GM19099 (cell line): ENCODE data around the gene ADGRD1.

Experiments used
- POLR2A ChIP-seq: IDR thresholded peaks from 3 replicates; pipeline ENCODE4 v1.6.1; 2011; ENCODE audit warnings: low read depth; ENCODE audit not compliant: insufficient read length; ENCODE audit errors: extremely low read depth

The ADGRD1 gene

DNA sequence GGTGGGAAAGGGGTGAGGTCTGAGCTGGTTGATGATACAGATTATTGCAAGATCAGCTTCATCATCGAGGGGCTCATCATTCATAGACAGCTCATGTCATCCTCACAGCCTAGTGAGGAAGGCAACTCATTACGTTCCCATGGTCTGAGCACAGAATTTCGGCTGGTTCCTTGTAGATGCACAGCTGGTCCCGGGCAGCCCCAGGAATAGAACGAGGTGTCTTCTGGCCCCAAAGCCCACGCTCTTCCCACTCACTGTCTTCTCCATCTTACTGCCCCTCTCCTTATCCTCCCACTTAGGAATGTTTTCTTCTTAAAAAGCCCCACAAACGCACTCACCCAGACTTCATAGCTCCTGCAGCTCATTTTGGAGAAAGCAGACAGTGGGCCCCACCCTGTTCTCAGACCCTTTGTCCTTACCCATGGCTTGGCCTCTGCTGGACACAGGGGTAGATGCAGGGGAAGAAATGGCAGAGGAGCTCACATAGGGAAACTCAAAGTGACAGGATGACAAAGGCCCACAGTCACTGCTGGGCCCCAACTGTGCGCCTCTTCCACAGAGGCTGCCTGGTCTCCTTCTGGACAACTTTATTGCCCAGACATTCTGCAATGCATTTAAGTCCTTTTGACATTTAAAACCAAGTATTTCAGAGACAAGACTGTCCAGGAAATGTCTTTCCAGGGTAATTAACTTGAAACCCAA, 162.2 kb downstream of the ADGRD1 start:
- TF ChIP-seq POLR2A, result no peak

- no peak for TF ChIP-seq POLR2A
Observed at GRCh38 chr12:131116468-131117117, 162.9 kb downstream of the ADGRD1 start.

DNA sequence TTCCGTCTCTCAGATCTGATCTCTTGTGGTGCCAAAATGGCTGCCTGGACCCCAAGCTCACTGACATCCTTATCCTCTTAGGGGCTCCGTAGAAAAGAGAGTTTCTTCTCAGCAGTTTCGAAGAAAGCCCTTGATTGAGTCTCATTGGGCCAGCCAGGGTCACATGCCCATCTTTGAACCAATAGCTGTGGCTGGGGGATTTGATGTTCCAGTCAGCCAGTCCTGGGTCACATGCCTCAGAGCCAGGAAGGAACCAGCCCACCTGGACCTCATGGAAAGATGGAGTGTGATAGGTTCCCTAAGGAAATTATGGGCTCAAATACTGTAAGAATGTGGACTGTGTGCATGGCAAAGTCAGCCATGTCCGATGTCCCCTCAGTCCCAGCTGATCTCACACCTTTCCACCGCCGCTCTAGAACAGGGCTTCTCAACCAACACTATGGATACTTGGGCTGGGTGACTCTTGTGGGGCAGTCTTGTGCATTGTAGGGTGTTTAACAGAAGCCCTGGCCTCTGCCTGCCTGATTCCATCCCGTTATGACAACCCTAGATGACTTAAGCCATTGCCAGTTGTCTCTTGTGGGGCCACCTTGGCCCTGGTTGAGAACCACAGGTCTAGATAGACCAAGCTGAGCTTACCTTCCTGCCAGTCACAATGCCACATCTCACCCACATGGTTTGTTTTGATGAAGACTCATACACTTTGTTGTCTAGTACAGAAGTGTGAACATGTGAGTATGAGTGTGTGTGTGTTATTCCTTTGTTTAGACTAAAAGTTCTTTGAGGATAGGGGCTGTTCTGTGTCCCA, 163.9 kb downstream of the ADGRD1 start:
- no peak for TF ChIP-seq POLR2A

GRCh38 chr12:131118371-131118770, 164.7 kb downstream of the ADGRD1 start:
- TF ChIP-seq POLR2A, result no peak

- no peak for TF ChIP-seq POLR2A
Observed at GRCh38 chr12:131119936-131120335, 166.2 kb downstream of the ADGRD1 start.

GRCh38 chr12:131120831-131121271, 167.1 kb downstream of the ADGRD1 start:
- TF ChIP-seq POLR2A, result no peak

DNA sequence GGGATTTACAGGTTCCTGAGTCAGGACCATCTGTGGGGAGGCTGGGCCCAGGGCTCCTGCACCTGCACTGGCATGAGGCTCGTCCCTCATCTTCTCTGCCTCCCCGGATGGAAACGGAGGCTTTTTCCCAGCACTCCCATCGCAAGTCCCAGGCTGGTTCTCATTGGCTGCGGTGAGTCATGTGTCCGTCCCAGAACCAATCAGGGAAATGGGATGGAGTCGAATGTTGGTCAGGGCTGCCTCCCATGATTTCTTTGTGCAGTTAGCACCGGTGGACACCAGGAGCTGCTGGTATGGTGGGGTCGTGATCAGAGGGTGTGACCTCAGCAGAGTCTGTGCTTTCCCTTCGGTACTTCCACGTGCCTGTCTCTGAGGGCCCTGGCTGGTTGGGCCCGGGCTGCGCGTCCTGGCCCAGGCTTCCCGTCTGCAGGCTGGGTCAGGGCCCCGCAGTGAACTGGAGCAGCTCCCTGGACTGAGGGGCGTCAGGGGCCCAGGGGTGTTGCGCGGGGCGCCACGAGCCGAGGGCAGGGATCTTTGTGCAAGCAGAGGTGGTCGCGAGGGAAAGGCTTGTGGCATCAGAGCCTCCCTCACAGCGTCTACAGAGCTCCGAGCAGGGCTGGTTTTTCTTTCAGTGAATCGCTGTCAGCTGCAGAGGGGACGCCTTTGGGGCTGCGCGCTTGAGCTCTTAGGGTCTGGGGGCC, 168.1 kb downstream of the ADGRD1 start:
- no peak for TF ChIP-seq POLR2A

DNA sequence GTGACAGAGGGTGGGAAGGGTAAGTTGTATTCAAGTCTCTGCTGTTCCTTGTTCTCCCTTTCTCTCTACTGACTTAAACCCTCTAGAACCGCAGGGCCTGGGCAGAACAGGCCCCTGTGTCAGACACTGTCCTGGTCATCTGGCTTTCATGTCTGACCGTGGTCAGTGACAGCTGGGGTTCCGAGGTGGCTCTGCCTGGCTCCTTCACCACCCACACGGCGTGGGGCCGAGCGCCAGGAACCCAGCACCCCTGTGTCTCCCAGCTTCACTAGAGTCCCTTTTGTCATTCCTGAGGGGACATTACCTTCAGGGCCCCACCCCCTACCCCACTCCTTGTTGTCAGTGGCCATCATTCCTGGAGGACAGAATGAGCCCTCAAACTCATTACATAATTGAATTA, 168.9 kb downstream of the ADGRD1 start:
- no peak for TF ChIP-seq POLR2A

DNA sequence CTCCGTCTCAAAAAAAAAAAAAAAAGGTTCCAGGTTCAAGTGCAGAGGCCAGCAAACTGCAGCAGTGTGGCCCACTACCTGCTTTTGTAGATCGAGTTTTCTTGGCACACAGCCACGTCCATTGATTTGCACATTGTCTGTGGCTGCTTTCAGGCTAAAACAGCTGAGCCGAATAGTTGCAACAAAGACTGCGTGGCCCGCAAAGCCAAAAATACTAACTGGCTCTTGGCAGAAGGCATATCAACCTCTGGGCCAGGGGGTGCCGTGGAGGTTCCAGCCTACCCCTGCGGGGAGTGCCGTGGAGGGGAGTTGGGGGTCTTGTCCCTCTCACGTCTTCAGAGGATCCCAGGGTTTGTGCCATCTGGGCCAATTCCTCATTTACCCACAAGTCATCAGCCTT, 170.1 kb downstream of the ADGRD1 start:
- TF ChIP-seq POLR2A, result no peak

DNA sequence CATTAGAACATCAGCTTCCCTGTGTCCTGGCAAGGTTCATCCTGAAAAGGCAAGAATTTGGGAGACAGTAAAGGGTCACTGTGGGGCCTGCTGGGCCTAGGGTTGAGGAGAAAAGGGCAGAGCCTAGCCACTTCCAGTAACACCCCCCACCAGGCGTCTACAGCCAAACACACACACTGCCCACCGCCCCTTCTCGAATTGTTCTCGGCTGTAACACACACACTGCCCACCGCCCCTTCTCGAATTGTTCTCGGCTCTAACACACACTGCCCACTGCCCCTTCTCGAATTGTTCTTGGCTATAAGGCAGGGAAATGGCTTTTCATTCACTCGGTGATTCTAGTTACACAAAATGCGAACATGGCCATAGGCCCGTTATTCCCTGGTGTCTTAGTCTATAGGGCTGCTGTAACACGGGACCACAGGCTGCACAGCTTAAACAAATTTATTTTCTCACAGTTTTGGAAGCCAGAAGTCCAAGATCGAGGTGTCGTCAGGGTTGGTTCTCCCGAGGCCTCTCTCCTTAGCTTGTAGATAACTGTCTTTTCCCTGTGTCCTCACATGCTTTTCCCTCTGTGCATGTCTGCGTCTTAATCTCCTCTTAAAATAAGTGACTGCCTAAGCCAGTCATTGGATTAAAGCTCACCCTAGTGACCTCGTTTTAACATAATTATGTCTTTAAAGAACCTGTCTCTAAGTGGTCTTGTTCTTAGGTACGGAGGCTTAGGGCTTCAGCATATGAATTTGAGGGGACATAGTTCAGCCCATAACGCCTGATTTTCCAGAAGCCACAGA, 171.0 kb downstream of the ADGRD1 start:
- no peak for TF ChIP-seq POLR2A

GRCh38 chr12:131126662-131127173, 173.0 kb downstream of the ADGRD1 start:
- TF ChIP-seq POLR2A, result no peak

DNA sequence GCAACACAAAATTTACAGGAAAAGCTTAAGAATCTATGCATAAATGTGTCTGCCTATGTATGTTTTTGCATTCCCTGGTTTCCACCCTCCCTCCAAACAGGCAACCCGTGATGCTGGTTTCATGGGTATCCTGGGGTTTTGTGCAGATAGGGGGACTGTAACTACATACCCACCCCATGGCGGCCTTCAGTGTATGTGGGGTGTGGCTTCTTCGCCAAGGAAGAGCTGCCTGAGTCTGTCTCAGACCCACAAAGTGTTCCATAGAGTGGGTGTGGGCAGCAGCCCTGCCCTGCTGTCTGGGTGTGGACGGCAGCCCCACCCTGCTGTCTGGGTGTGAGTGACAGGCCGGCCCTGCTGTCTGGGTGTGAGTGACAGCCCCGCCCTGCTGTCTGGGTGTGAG, 174.8 kb downstream of the ADGRD1 start:
- TF ChIP-seq POLR2A, result no peak

- TF ChIP-seq POLR2A, result no peak
Observed at GRCh38 chr12:131129839-131130238, 176.1 kb downstream of the ADGRD1 start.

DNA sequence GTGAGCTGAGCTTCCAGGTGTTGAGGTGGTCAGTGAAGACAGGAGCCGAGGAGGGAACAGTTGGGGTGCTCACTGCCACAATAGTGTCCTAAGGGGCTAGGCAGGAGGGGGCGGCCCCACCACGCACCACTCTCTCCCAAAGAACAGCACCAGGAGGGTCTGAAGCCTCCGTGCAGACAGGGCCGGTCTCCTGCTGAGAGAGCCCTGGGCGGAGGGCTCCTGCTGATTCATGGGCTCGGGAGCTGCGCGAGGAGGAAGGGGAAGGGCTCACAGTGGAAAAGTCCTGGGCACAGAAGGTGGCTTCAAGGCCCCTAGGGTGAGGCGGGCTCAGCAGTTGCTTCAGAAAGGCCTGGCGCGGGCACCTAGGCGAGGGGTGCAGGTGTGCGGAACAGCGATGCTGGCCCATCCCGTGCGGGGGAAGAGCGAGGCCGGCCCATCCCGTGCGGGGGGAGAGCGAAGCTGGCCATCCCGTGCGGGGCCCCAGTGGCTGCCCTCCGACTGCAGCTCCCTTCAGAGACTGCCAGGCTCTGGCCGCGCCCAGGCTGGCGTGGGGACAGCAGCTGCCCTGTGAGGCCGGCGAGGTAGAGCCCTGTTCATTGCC, 176.7 kb downstream of the ADGRD1 start:
- TF ChIP-seq POLR2A, result no peak
